ENCODE results near the gene CHRM1.
"Not testable (repeated sequence)": the region's sequence is repeated elsewhere in the genome, so short reads cannot be mapped to it uniquely, and the experiment has no call there.

Gene CHRM1

GRCh38 chr11:62874851-62875250 is 46.3 kb downstream of the CHRM1 start:
- no peak for DNase-seq

- no peak for DNase-seq
These were observed 55.5 kb downstream of the CHRM1 start for GRCh38 chr11:62865635-62866034.

- DNase-seq = no peak
These were observed 57.4 kb downstream of the CHRM1 start for GRCh38 chr11:62863687-62864335.

- DNase-seq = not testable (repeated sequence)
These were observed 59.5 kb downstream of the CHRM1 start for GRCh38 chr11:62861564-62862192.

GRCh38 chr11:62860835-62861563 is 60.2 kb downstream of the CHRM1 start:
- no peak for DNase-seq

GRCh38 chr11:62859281-62859703 is 61.9 kb downstream of the CHRM1 start:
- DNase-seq = not testable (repeated sequence)
